Lung (tissue), 12 donors: Measurements from ENCODE around the gene ZNF827. TPM values are rescaled to one million over a fixed set of nuclear protein-coding genes. Genes with fewer than 3 reads are reported as not detected.

Source experiments
- ATAC-seq: fragments of 200-7000 bp; cut with Tn5 transposase; one replicate; pipeline ENCODE4 v1.9.1; 2020; ENCODE audit warnings: moderate number of reproducible peaks; ENCODE audit not compliant: insufficient read depth, low FRiP score
- DNase-seq, 3 donors: peaks; one replicate each; pipeline ENCODE4 v3.0.0-alpha.2; 2013 to 2017
- H3K27ac ChIP-seq, 2 donors: one replicate each; pipeline ENCODE4 v1.5.1; 2013; ENCODE audit warnings: mild to moderate bottlenecking in 2 of 2, moderate library complexity in 2 of 2, control low read depth in 1 of 2, inconsistent platforms in 1 of 2, low read depth in 1 of 2, low read length in 1 of 2
- H3K27me3 ChIP-seq, 3 donors: one replicate each; pipeline ENCODE4 v1.5.1; 2013; ENCODE audit warnings: low read length in 2 of 3; ENCODE audit not compliant: control insufficient read depth in 3 of 3, insufficient read depth in 3 of 3
- H3K36me3 ChIP-seq, 4 donors: one replicate each; pipeline ENCODE4 v1.5.1; 2013; ENCODE audit warnings: low read length in 4 of 4, mild to moderate bottlenecking in 1 of 4, moderate library complexity in 1 of 4; ENCODE audit not compliant: control insufficient read depth in 4 of 4, insufficient read depth in 4 of 4
- H3K4me1 ChIP-seq, 5 donors: one replicate each; pipeline ENCODE4 v1.5.1; 2013; ENCODE audit warnings: low read length in 5 of 5, mild to moderate bottlenecking in 2 of 5, moderate library complexity in 1 of 5; ENCODE audit not compliant: control insufficient read depth in 5 of 5, insufficient read depth in 5 of 5
- H3K4me3 ChIP-seq: one replicate; pipeline ENCODE4 v1.5.1; 2013; ENCODE audit warnings: mild to moderate bottlenecking, control low read depth, moderate library complexity
- H3K9ac ChIP-seq, 2 donors: one replicate each; pipeline ENCODE4 v1.5.1; 2013; ENCODE audit warnings: low read length in 2 of 2, control low read depth in 1 of 2; ENCODE audit not compliant: insufficient read depth in 1 of 2
- H3K9me3 ChIP-seq, 4 donors: one replicate each; pipeline ENCODE4 v1.5.1; 2013; ENCODE audit warnings: low read length in 3 of 4, mild to moderate bottlenecking in 1 of 4, moderate library complexity in 1 of 4; ENCODE audit not compliant: control insufficient read depth in 4 of 4, insufficient read depth in 3 of 4
- WGBS, 2 donors: extraction: QIAGEN DNeasy Blood & Tissue Kit; methylation state at CpG; one replicate each; pipeline ENCODE4 v1.1.7; 2013; 5-methylcytosine and 5-hydroxymethylcytosine counted together
- polyA plus RNA-seq, 2 donors: library from polyadenylated mRNA; stranded (reverse); fragments of 200-250 nt; gene quantifications; one replicate each; pipeline ENCODE4 v1.2.1, GENCODE V29; 2013
- total RNA-seq, 2 donors: library from RNA; depleted of rRNA in 1 of 2; stranded (reverse); fragments of >200 nt in 1 of 2; gene quantifications; one replicate each; pipeline ENCODE4 v1.2.1, GENCODE V29; 2014 to 2021
- TF ChIP-seq, protein P1 (sequence below): IDR thresholded peaks from 2 replicates; pipeline ENCODE4 v1.5.1; 2012; ENCODE audit warnings: mild to moderate bottlenecking; ENCODE audit errors: control extremely low read depth, extremely low read depth
- donor health status: control.
- donor health status: control.
- donor health status: Bipolar disorder and iron deficiency.
- donor health status: healthy.
- donor health status: DM: yes; HTN: yes; CAD: no.

The ZNF827 gene
- total and polyA plus RNA-seq, 4 donors = 2.7 to 27.4 (median 8.2) TPM

DNA sequence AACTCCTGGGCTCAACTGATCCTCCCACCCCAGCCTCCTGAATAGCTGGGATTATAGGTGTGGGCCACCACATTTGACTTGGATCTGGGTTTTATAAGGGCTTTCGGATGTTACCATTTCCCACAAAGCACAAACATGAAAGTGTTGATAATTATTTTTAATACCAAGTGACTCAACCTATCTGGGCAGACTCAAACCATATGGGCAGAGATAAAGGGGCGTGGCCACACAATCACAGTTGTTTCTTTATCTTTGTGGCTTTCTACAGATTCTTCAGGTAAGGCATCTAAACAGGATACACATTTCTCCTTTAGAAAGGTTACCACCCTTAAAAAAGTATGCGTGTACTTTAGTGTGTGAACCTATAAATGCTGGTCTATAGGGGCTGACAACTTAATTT lies 122.5 kb downstream of the ZNF827 start:
- H3K4me1 ChIP-seq = peaks cover 0 to 12% (median 2%) of the 10 kb centered on the region in 5 donors
- 95 to 98% methylated on average over 3 of the region's 3 CpGs for WGBS, 2 donors

DNA sequence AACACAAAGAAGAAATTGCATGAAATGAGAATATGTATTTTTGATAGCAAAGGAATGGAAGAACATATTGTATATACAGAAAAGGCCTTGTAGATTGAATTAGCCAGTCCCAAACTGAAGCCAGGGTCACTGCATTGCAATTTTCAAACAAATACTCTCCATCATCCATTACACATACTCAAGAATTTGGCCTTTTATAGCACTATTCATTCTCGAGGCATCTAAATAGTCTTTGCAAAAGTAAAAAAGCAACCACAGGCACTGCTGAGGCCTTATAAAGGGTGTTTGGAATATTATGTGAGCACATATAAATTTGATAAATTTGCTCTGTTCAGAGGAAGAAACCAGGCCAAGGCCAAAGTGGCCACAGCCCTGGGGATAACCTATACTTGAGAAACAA lies 123.0 kb downstream of the ZNF827 start:
- DNase-seq (no peak), ATAC-seq (no peak)
- no peak overlapping the region for H3K9ac ChIP-seq
- WGBS, 2 donors = 85 to 88% methylated on average over 1 of the region's 1 CpG
- H3K36me3 ChIP-seq = peaks cover 0 to 16% (median 2%) of the 10 kb centered on the region in 4 donors
- H3K4me1 ChIP-seq = peaks cover 0 to 12% (median 2%) of the 10 kb centered on the region in 5 donors
- no peaks in the 10 kb centered on the region for H3K9me3 ChIP-seq
- no peak overlapping the region for H3K27ac ChIP-seq
- H3K4me3 ChIP-seq = no peak overlapping the region
- TF ChIP-seq, protein P1, sequence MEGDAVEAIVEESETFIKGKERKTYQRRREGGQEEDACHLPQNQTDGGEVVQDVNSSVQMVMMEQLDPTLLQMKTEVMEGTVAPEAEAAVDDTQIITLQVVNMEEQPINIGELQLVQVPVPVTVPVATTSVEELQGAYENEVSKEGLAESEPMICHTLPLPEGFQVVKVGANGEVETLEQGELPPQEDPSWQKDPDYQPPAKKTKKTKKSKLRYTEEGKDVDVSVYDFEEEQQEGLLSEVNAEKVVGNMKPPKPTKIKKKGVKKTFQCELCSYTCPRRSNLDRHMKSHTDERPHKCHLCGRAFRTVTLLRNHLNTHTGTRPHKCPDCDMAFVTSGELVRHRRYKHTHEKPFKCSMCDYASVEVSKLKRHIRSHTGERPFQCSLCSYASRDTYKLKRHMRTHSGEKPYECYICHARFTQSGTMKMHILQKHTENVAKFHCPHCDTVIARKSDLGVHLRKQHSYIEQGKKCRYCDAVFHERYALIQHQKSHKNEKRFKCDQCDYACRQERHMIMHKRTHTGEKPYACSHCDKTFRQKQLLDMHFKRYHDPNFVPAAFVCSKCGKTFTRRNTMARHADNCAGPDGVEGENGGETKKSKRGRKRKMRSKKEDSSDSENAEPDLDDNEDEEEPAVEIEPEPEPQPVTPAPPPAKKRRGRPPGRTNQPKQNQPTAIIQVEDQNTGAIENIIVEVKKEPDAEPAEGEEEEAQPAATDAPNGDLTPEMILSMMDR = no peak
- H3K27me3 ChIP-seq = no peaks in the 10 kb centered on the region

More for the DNA sequence above, 122.5 kb downstream of the ZNF827 start:
- peaks cover 0 to 16% (median 2%) of the 10 kb centered on the region in 4 donors for H3K36me3 ChIP-seq
- H3K27ac ChIP-seq = no peak overlapping the region
- no peaks in the 10 kb centered on the region for H3K27me3 ChIP-seq
- no peak overlapping the region for H3K9ac ChIP-seq
- no peak overlapping the region for H3K4me3 ChIP-seq
- TF ChIP-seq, protein P1 = no peak
- ATAC-seq = no peak
- no peak for DNase-seq
- H3K9me3 ChIP-seq = no peaks in the 10 kb centered on the region

DNA sequence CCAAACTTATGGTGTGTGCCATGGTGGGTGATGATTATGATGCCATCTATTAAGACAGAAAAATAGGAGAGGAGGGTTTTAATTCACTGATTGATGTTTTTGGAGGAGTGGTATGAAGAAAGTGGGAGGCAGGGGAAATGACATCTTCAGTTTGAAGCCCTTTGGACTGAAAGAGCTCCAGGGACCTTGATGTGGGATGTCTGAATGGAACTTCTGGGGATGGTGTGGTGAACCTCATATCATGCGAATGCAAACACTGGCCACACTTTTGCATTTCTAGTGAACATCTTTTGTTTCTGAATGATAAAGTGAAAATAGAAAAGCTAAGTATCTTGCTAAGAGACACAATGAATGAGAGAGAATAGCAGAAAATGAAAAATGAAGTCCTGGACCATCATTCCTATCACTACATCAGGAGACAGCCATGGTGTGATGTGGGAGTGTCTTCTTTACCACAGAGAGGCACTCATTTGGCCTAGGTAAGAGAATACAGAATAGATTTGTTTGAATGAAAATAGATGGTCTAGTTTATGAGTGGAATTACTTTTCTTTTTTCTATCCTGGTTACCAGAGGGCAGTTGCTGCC lies 123.5 kb downstream of the ZNF827 start:
- H3K4me3 ChIP-seq = no peak overlapping the region
- H3K9ac ChIP-seq = no peak overlapping the region
- DNase-seq (no peak), ATAC-seq (no peak)
- no peaks in the 10 kb centered on the region for H3K27me3 ChIP-seq
- no peak overlapping the region for H3K27ac ChIP-seq
- 97 to 98% methylated on average over 1 of the region's 1 CpG for WGBS, 2 donors
- H3K36me3 ChIP-seq = peaks cover 0 to 16% (median 2%) of the 10 kb centered on the region in 4 donors
- peaks cover 0 to 12% (median 2%) of the 10 kb centered on the region in 5 donors for H3K4me1 ChIP-seq
- no peaks in the 10 kb centered on the region for H3K9me3 ChIP-seq
- TF ChIP-seq, protein P1 = no peak

DNA sequence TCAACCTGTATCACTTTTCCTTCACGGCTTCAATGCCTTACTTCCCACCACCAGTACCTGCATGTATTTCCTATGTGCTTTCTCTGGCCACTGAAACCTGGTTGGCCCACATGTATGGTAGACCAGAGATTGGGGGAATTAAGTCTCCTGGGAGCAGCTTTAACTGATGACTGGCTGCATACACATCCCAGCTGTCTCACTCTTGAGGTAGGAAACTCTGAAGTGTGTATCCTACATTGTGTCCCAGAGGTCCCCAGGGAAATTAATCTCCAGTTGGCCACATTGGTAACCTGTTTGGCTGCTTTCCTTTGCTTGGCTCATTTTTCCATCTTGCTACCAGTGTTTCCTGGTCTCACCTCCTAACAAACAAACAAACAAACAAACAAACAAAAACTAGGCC lies 124.4 kb downstream of the ZNF827 start:
- Histone ChIP-seq H3K27me3 (no peaks in the 10 kb centered on the region), H3K4me3 (no peak overlapping the region), H3K9ac (no peak overlapping the region), H3K9me3 (peaks cover 0 to 5% (median 3%) of the 10 kb centered on the region in 4 donors), H3K4me1 (peaks cover 0 to 7% (median 0%) of the 10 kb centered on the region in 5 donors), H3K27ac (no peak overlapping the region), H3K36me3 (peaks cover 0 to 16% (median 2%) of the 10 kb centered on the region in 4 donors)
- DNase-seq (no peak), ATAC-seq (no peak)
- WGBS, 2 donors = 93 to 98% methylated on average over 1 of the region's 1 CpG
- TF ChIP-seq, protein P1 = no peak
